GM19351 (cell line): ENCODE measurements around the gene RBM6.
"Not testable (repeated sequence)": the region's sequence is repeated elsewhere in the genome, so short reads cannot be mapped to it uniquely, and the experiment has no call there.

Experiments used
- ATAC-seq: cut with Tn5 transposase; IDR thresholded peaks from one replicate; pipeline ENCODE4 v1.9.1; 2021; ENCODE audit warnings: mild to moderate bottlenecking, moderate library complexity; ENCODE audit not compliant: unreplicated experiment

The RBM6 gene

GRCh38 chr3:49968346-49968745 is 28.4 kb downstream of the RBM6 start:
- no peak for ATAC-seq

- ATAC-seq, result no peak
Observed at GRCh38 chr3:49972656-49973055, 32.7 kb downstream of the RBM6 start.

- ATAC-seq, result no peak
Observed at GRCh38 chr3:49976942-49977341, 37.0 kb downstream of the RBM6 start.

GRCh38 chr3:49984394-49984793 is 44.4 kb downstream of the RBM6 start:
- ATAC-seq, result no peak

GRCh38 chr3:49992326-49992725 is 52.4 kb downstream of the RBM6 start:
- ATAC-seq, result no peak

GRCh38 chr3:49994476-49994875 is 54.5 kb downstream of the RBM6 start:
- ATAC-seq, result no peak

GRCh38 chr3:49996016-49996415 is 56.1 kb downstream of the RBM6 start:
- ATAC-seq, result no peak

- ATAC-seq, result no peak
Observed at GRCh38 chr3:49997862-49998261, 57.9 kb downstream of the RBM6 start.

- no peak for ATAC-seq
Observed at GRCh38 chr3:49998326-49998725, 58.4 kb downstream of the RBM6 start.

- ATAC-seq, result no peak
Observed at GRCh38 chr3:50001511-50001910, 61.6 kb downstream of the RBM6 start.

- ATAC-seq, result no peak
Observed at GRCh38 chr3:50003216-50003615, 63.3 kb downstream of the RBM6 start.

- no peak for ATAC-seq
Observed at GRCh38 chr3:50003824-50004223, 63.9 kb downstream of the RBM6 start.

- ATAC-seq, result no peak
Observed at GRCh38 chr3:50008931-50009330, 69.0 kb downstream of the RBM6 start.

GRCh38 chr3:50010959-50011358 is 71.0 kb downstream of the RBM6 start:
- no peak for ATAC-seq

- no peak for ATAC-seq
Observed at GRCh38 chr3:50015918-50016317, 76.0 kb downstream of the RBM6 start.

- ATAC-seq, result no peak
Observed at GRCh38 chr3:50028346-50028745, 88.4 kb downstream of the RBM6 start.

GRCh38 chr3:50031201-50031600 is 91.3 kb downstream of the RBM6 start:
- not testable (repeated sequence) for ATAC-seq

- ATAC-seq, result no peak
Observed at GRCh38 chr3:50044976-50045375, 105.0 kb downstream of the RBM6 start.

GRCh38 chr3:50047426-50047825 is 107.5 kb downstream of the RBM6 start:
- ATAC-seq, result no peak

- no peak for ATAC-seq
Observed at GRCh38 chr3:50050361-50050760, 110.4 kb downstream of the RBM6 start.

- ATAC-seq, result no peak
Observed at GRCh38 chr3:50057756-50058155, 117.8 kb downstream of the RBM6 start.

GRCh38 chr3:50068134-50068533 is 128.2 kb downstream of the RBM6 start:
- ATAC-seq, result no peak

GRCh38 chr3:50078091-50078490 is 138.1 kb downstream of the RBM6 start:
- no peak for ATAC-seq

- ATAC-seq, result no peak
Observed at GRCh38 chr3:50078622-50079021, 138.7 kb downstream of the RBM6 start.
